ENCODE measurements around the gene RASL10A.

The RASL10A gene

DNA sequence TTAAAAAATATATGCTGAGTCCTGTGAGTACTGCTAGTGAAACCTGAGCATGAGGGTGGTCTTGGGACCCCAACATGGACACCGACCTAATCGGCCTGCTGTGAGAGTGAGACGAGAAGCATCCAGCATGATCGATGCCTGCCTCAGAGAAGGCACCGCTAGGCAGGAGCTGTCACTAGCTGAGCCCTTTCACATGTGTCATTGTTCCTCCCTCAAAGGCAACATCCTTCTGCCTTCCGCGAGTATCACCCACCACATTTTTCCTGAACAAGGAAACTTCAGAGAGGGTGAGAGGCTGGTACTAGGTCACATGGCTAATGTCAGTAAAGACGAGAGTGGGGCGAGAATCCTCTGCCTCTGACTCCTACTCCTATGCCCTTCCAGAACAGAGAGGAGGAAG is 37.3 kb upstream of the RASL10A start:
- H3K9ac ChIP-seq = no peak overlapping the region
- H3K9me3 ChIP-seq (ENCODE audit: control insufficient read depth, low read length) = no peaks in the 10 kb centered on the region
- no peaks in the 10 kb centered on the region for H3K36me3 ChIP-seq (ENCODE audit: control insufficient read depth, insufficient read depth, low read length)
- no peaks in the 10 kb centered on the region for H3K27me3 ChIP-seq (ENCODE audit: control insufficient read depth, insufficient read depth, low read length)
- TF ChIP-seq, protein P1, sequence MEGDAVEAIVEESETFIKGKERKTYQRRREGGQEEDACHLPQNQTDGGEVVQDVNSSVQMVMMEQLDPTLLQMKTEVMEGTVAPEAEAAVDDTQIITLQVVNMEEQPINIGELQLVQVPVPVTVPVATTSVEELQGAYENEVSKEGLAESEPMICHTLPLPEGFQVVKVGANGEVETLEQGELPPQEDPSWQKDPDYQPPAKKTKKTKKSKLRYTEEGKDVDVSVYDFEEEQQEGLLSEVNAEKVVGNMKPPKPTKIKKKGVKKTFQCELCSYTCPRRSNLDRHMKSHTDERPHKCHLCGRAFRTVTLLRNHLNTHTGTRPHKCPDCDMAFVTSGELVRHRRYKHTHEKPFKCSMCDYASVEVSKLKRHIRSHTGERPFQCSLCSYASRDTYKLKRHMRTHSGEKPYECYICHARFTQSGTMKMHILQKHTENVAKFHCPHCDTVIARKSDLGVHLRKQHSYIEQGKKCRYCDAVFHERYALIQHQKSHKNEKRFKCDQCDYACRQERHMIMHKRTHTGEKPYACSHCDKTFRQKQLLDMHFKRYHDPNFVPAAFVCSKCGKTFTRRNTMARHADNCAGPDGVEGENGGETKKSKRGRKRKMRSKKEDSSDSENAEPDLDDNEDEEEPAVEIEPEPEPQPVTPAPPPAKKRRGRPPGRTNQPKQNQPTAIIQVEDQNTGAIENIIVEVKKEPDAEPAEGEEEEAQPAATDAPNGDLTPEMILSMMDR (IDR thresholded peaks at IDR 0.05) = no peak
- no peak overlapping the region for H2AFZ ChIP-seq
- no peaks in the 10 kb centered on the region for H3K79me2 ChIP-seq
- no peak overlapping the region for H3K27ac ChIP-seq
- no peaks in the 10 kb centered on the region for H3K4me1 ChIP-seq
- no peak overlapping the region for H3K4me3 ChIP-seq (ENCODE audit: low read depth, low read length)
- H3K4me2 ChIP-seq (ENCODE audit: low read length) = no peak overlapping the region

DNA sequence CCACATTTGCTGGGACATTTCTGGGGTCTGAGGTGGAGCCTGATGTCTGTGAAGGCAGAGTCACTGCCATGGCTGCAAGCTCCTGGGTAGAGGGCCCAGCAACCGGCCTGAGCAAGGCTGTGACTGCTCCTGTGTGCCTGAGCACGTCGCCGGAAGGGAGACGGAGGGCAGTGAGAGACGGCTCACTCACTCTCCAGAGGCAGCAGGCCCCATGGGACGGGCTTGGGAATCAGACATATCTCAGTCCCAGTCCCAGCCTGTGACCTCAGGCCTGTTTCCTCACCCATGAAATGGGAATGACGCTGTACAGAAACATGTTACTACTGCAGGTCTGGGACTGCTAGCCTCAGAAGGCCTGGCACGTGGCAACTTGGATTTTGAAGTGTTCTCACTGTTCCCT is 36.4 kb upstream of the RASL10A start:
- no peaks in the 10 kb centered on the region for H3K4me1 ChIP-seq
- no peaks in the 10 kb centered on the region for H3K9me3 ChIP-seq (ENCODE audit: control insufficient read depth, low read length)
- H3K79me2 ChIP-seq = no peaks in the 10 kb centered on the region
- TF ChIP-seq, protein P1 (IDR thresholded peaks at IDR 0.05) = no peak
- H3K4me3 ChIP-seq (ENCODE audit: low read depth, low read length) = no peak overlapping the region
- no peak overlapping the region for H3K9ac ChIP-seq
- no peak overlapping the region for H3K4me2 ChIP-seq (ENCODE audit: low read length)
- no peak overlapping the region for H2AFZ ChIP-seq
- H3K36me3 ChIP-seq (ENCODE audit: control insufficient read depth, insufficient read depth, low read length) = no peaks in the 10 kb centered on the region
- H3K27ac ChIP-seq = no peak overlapping the region
- no peaks in the 10 kb centered on the region for H3K27me3 ChIP-seq (ENCODE audit: control insufficient read depth, insufficient read depth, low read length)

DNA sequence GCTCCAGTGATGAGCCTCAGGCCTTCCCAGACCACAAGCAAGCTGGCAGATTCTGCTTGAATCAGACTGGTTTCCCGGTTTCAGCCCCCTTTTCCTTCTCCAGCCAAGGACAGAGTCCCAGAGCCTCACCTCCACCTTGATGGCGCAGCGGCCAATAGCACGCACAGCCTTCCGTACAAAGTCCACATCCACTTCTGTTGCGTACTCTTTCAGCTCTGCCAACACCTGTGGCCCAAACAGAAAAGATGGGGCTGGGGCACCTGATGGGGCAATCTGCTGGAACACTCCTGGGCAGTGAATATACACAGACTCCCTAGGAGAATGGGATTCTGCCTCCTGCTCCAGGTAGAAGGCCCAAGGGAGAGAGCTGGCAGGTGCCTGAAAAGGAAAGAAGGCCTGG is 35.5 kb upstream of the RASL10A start:
- Histone ChIP-seq H3K9ac (no peak overlapping the region), H3K27me3 (ENCODE audit: control insufficient read depth, insufficient read depth, low read length) (no peaks in the 10 kb centered on the region), H3K4me1 (no peaks in the 10 kb centered on the region), H3K79me2 (no peaks in the 10 kb centered on the region), H3K4me2 (ENCODE audit: low read length) (no peak overlapping the region), H3K4me3 (ENCODE audit: low read depth, low read length) (no peak overlapping the region), H3K27ac (no peak overlapping the region), H3K9me3 (ENCODE audit: control insufficient read depth, low read length) (no peaks in the 10 kb centered on the region), H3K36me3 (ENCODE audit: control insufficient read depth, insufficient read depth, low read length) (no peaks in the 10 kb centered on the region), H2AFZ (no peak overlapping the region)
- TF ChIP-seq, protein P1 (IDR thresholded peaks at IDR 0.05) = no peak

DNA sequence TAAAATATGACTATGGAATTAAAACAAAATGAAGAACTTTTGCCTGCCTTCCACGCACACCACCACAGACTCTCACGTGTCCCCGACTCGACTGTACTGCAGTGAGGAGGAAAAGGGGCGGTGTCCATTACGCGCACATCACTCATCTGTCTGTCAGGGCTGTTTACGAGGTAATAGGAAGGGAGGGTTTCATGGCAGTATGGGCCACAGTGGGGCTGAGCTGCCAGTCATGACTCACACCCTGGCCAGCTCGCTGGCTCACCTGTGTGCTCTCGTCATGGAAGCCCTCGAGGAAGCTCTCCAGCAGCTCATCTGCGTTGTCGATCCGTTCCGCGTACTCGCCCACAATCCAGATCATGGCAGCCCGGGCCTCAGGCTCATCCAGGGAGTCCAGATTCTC is 33.5 kb upstream of the RASL10A start:
- Histone ChIP-seq H3K4me3 (ENCODE audit: low read depth, low read length) (no peak overlapping the region), H3K4me1 (no peaks in the 10 kb centered on the region), H3K27me3 (ENCODE audit: control insufficient read depth, insufficient read depth, low read length) (no peaks in the 10 kb centered on the region), H3K27ac (no peak overlapping the region), H3K79me2 (no peaks in the 10 kb centered on the region), H3K9ac (no peak overlapping the region), H2AFZ (no peak overlapping the region), H3K36me3 (ENCODE audit: control insufficient read depth, insufficient read depth, low read length) (no peaks in the 10 kb centered on the region), H3K9me3 (ENCODE audit: control insufficient read depth, low read length) (no peaks in the 10 kb centered on the region), H3K4me2 (ENCODE audit: low read length) (no peak overlapping the region)
- TF ChIP-seq, protein P1 (IDR thresholded peaks at IDR 0.05) = no peak

DNA sequence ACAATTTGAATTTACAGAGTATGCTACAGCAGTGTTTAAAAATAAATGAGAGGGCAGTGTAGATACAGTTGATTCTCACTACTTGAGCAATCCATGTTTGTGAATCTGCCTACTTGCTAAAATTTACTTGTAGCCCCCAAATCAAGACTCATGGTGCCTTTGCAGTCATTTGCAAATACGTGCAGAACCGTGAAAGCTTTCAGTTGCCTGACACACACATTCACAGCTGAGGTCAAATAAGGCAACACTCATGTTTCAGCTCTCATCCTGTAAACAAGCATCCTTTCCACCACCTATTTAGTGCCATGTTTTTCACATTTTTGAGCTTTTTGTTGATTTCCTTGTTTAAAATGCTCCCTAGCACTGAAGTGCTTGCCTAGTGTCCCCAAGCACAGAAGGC is 32.5 kb upstream of the RASL10A start:
- no peaks in the 10 kb centered on the region for H3K27me3 ChIP-seq (ENCODE audit: control insufficient read depth, insufficient read depth, low read length)
- no peak overlapping the region for H3K9ac ChIP-seq
- H3K9me3 ChIP-seq (ENCODE audit: control insufficient read depth, low read length) = no peaks in the 10 kb centered on the region
- H3K4me2 ChIP-seq (ENCODE audit: low read length) = no peak overlapping the region
- H3K79me2 ChIP-seq = no peaks in the 10 kb centered on the region
- H3K4me1 ChIP-seq = peaks cover 7% of the 10 kb centered on the region
- no peak overlapping the region for H3K27ac ChIP-seq
- TF ChIP-seq, protein P1 (IDR thresholded peaks at IDR 0.05) = no peak
- no peak overlapping the region for H2AFZ ChIP-seq
- H3K4me3 ChIP-seq (ENCODE audit: low read depth, low read length) = no peak overlapping the region
- H3K36me3 ChIP-seq (ENCODE audit: control insufficient read depth, insufficient read depth, low read length) = no peaks in the 10 kb centered on the region

All from parathyroid adenoma (tissue), 2 donors.